K562 (cell line): Measurements from ENCODE around the gene MAPK8IP2. TPM values are rescaled to one million over a fixed set of nuclear protein-coding genes. Genes with fewer than 3 reads are reported as not detected.

Source experiments
- ATAC-seq: fragments of 200-7000 bp; cut with Tn5 transposase; 3 replicates; pipeline ENCODE4 v1.9.1; 2020; ENCODE audit warnings: moderate library complexity
- BruUV-seq: library from RNA; stranded (reverse); fragments of 400-500 nt; replicated peaks from 2 replicates; lab custom pipeline; 2021; lab: Mats Ljungman, UMichigan
- CTCF ChIA-PET: fragments of 300-600 bp; formaldehyde crosslinking; extraction: SDS; loops from one replicate; lab custom pipeline; 2021; ENCODE audit warnings: low intra/inter-chr PET ratio; lab: Yijun Ruan, JAX
- POLR2A ChIA-PET: fragments of 300-600, 350-650 bp; sonication (Branson Sonifier 250); formaldehyde crosslinking; extraction: SDS; loops from one replicate; lab custom pipeline; 2021; ENCODE audit warnings: antibody characterized with exemption, inconsistent platforms; lab: Yijun Ruan, JAX
- DNase-seq, 4 experiments: peaks; one replicate each; pipeline versions ENCODE4 v3.0.0 to v3.0.0-alpha.2; 2011 to 2018; ENCODE audit warnings: low spot score in 3 of 4, mixed read lengths in 3 of 4; ENCODE audit errors: extremely low read depth in 1 of 4
- FAIRE-seq: peaks from 2 replicates; lab custom pipeline; 2011; peaks lifted over from hg19 to GRCh38; lab: Jason Lieb, UNC
- H2AFZ ChIP-seq: 2 replicates; pipeline ENCODE4 v1.6.0; 2011; ENCODE audit warnings: low read depth, low read length, control low read depth, inconsistent platforms
- H3K27ac ChIP-seq: fragments of 200-600 bp; 3 replicates; pipeline ENCODE4 v1.8.0; 2011; ENCODE audit warnings: low read depth, mild to moderate bottlenecking, control low read depth, inconsistent platforms, low read length, moderate library complexity, mixed read lengths; ENCODE audit errors: extremely low read depth
- H3K27me3 ChIP-seq, 2 experiments: fragments of 300-600 bp in 1 of 2; 2 replicates in 1 of 2; 3 replicates in 1 of 2; pipeline versions ENCODE4 v1.6.0 to v1.8.0; 2011; ENCODE audit warnings: inconsistent platforms in 2 of 2, low read length in 2 of 2, mild to moderate bottlenecking in 1 of 2, mixed read lengths in 1 of 2, moderate library complexity in 1 of 2; ENCODE audit not compliant: control insufficient read depth in 2 of 2, insufficient read depth in 2 of 2
- H3K36me3 ChIP-seq: fragments of 300-600 bp; 3 replicates; pipeline ENCODE4 v1.8.0; 2011; ENCODE audit warnings: mild to moderate bottlenecking, low read length, inconsistent platforms; ENCODE audit not compliant: control insufficient read depth, insufficient read depth
- H3K4me1 ChIP-seq, 2 experiments: fragments of 200-600 bp in 1 of 2; replicated peaks in 1 of 2; 2 replicates in 1 of 2; 3 replicates in 1 of 2; pipeline versions ENCODE4 v1.5.1 to v1.8.0; 2011; ENCODE audit warnings: inconsistent platforms in 2 of 2, low read length in 2 of 2, mild to moderate bottlenecking in 1 of 2, mixed read lengths in 1 of 2, moderate library complexity in 1 of 2; ENCODE audit not compliant: control insufficient read depth in 2 of 2, insufficient read depth in 2 of 2
- H3K4me2 ChIP-seq: 2 replicates; pipeline ENCODE4 v1.6.1; 2011; ENCODE audit warnings: low read length, control low read depth, inconsistent platforms, mixed read lengths; ENCODE audit not compliant: insufficient read depth
- H3K4me3 ChIP-seq: fragments of 200-600 bp; sonication (generic), shearing (Covaris generic); 2 replicates; pipeline ENCODE4 v1.5.1; 2016; ENCODE audit warnings: control low read depth, inconsistent platforms
- H3K79me2 ChIP-seq: fragments of 200-600 bp; 3 replicates; pipeline ENCODE4 v1.8.0; 2011; ENCODE audit warnings: low read length, inconsistent platforms; ENCODE audit not compliant: control insufficient read depth, insufficient read depth
- H3K9ac ChIP-seq, 2 experiments: 2 replicates each; pipeline versions ENCODE4 v1.6.0 to v1.6.1; 2011; ENCODE audit warnings: low read depth in 2 of 2, low read length in 2 of 2, control low read depth in 1 of 2, inconsistent platforms in 1 of 2, mild to moderate bottlenecking in 1 of 2, mixed read lengths in 1 of 2; ENCODE audit not compliant: insufficient read depth in 1 of 2
- H3K9me1 ChIP-seq: one replicate; pipeline ENCODE4 v1.6.0; 2011; ENCODE audit warnings: inconsistent platforms, mild to moderate bottlenecking, low read length, moderate library complexity; ENCODE audit not compliant: control insufficient read depth, insufficient read depth
- H3K9me3 ChIP-seq: replicated peaks from 2 replicates; pipeline ENCODE4 v1.5.1; 2011; ENCODE audit warnings: low read depth, low read length, inconsistent platforms; ENCODE audit not compliant: control insufficient read depth, insufficient read depth
- H4K20me1 ChIP-seq: replicated peaks from 2 replicates; pipeline ENCODE4 v1.6.1; 2011; ENCODE audit warnings: low read length, inconsistent platforms, mixed read lengths; ENCODE audit not compliant: control insufficient read depth, insufficient read depth
- ATF1 ChIP-seq, 2 experiments: fragments of 450-650 bp in 1 of 2; IDR thresholded peaks; 2 replicates each; pipeline ENCODE4 v1.6.1; 2016; ENCODE audit warnings: missing compliant biosample characterization in 1 of 2, missing genetic modification characterization in 1 of 2
- BCOR ChIP-seq: fragments of 450-650 bp; IDR thresholded peaks from 2 replicates; pipeline ENCODE4 v1.6.1; 2016
- CBFB ChIP-seq: sonication (generic); formaldehyde crosslinking; IDR thresholded peaks from 2 replicates; pipeline ENCODE4 v1.4.0; 2020; ENCODE audit warnings: mild to moderate bottlenecking, missing genetic modification reagents
- CREM ChIP-seq: IDR thresholded peaks from 2 replicates; pipeline ENCODE4 v1.6.1; 2014; ENCODE audit warnings: antibody characterized with exemption, low read depth
- CTCF ChIP-seq, 3 experiments: IDR thresholded peaks in 2 of 3; conservative IDR thresholded peaks in 1 of 3; 2 replicates each; pipeline ENCODE4 v1.5.1; 2011 to 2012; ENCODE audit warnings: low read length in 3 of 3, mild to moderate bottlenecking in 3 of 3, control low read depth in 2 of 3, improper control_type of control experiment in 1 of 3, inconsistent platforms in 1 of 3, low read depth in 1 of 3, mixed read lengths in 1 of 3, moderate library complexity in 1 of 3; ENCODE audit not compliant: insufficient read depth in 2 of 3
- DPF2 ChIP-seq: fragments of 450-650 bp; IDR thresholded peaks from 2 replicates; pipeline ENCODE4 v1.6.1; 2016
- KLF16 ChIP-seq: IDR thresholded peaks from 2 replicates; pipeline ENCODE4 v1.6.1; 2016; ENCODE audit warnings: antibody characterized with exemption
- NCOA4 ChIP-seq: fragments of 450-650 bp; IDR thresholded peaks from 2 replicates; pipeline ENCODE4 v1.6.1; 2018; ENCODE audit warnings: mild to moderate bottlenecking; ENCODE audit not compliant: partially characterized antibody
- SAP30 ChIP-seq: fragments of 200-600 bp; sonication (generic); IDR thresholded peaks from 2 replicates; pipeline ENCODE4 v1.6.1; 2012; ENCODE audit warnings: borderline replicate concordance, low read depth, mild to moderate bottlenecking, moderate library complexity, low read length, control low read depth, inconsistent platforms; ENCODE audit not compliant: insufficient read depth, poor library complexity, severe bottlenecking
- ZFX ChIP-seq: sonication (generic); formaldehyde crosslinking; IDR thresholded peaks from 2 replicates; pipeline ENCODE4 v1.8.0; 2022; ENCODE audit warnings: mild to moderate bottlenecking, missing genetic modification reagents, moderate library complexity
- WGBS: fragments of 100-300 bp; shearing (Covaris generic); methylation state at CpG from one replicate; pipeline ENCODE4 v1.1.6; 2016; ENCODE audit warnings: low coverage, mixed read lengths; ENCODE audit not compliant: insufficient coverage; ENCODE audit errors: missing lambda C conversion rate; 5-methylcytosine and 5-hydroxymethylcytosine counted together
- in situ Hi-C: fragments of 300-500 bp; cut with MboI; formaldehyde crosslinking; loops from 4 replicates; pipeline ENCODE4 v1.15.0; 2018; ENCODE audit warnings: inconsistent platforms, mixed read lengths
- intact Hi-C: fragments of 100-400 bp; cut with micrococcal nuclease; formaldehyde crosslinking; loops from 2 replicates; pipeline ENCODE4 v1.14.2; 2022
- polyA plus RNA-seq, 8 experiments: library from polyadenylated mRNA; depleted of rRNA in 4 of 8; stranded (reverse) in 5 of 8; unstranded in 3 of 8; fragments of >200 nt; fragmentation: Nextera tagmentation in 2 of 8; fragmentation: Illumina TruSeq in 1 of 8; extraction: Ambion mirVana in 2 of 8; extraction: Trizol in 1 of 8; gene quantifications; 2 replicates each; pipeline versions ENCODE4 v1.2.1 to v1.2.3, GENCODE V29; 2011 to 2014; ENCODE audit warnings: inconsistent platforms in 1 of 8, missing spikeins in 1 of 8
- total RNA-seq, 7 experiments: library from RNA; depleted of rRNA in 6 of 7; stranded (reverse); fragments of >200 nt in 6 of 7; fragmentation: Illumina TruSeq in 2 of 7; extraction: Trizol in 2 of 7; gene quantifications; 2 replicates each; pipeline versions ENCODE4 v1.2.1 to v1.2.3, GENCODE V29; 2011 to 2021; ENCODE audit warnings: low replicate concordance in 1 of 7
- TF ChIP-seq, protein P1 (sequence below): sonication (generic); formaldehyde crosslinking; IDR thresholded peaks from 2 replicates; pipeline ENCODE4 v1.8.1; 2023; ENCODE audit warnings: mild to moderate bottlenecking, missing genetic modification reagents, moderate library complexity
- TF ChIP-seq, protein P2 (sequence below): fragments of 250-450 bp; sonication (Bioruptor Pico); IDR thresholded peaks from 2 replicates; pipeline ENCODE4 v1.4.0; 2020; ENCODE audit warnings: mild to moderate bottlenecking, moderate library complexity

The MAPK8IP2 gene
- total and polyA plus RNA-seq, 9 of the 15 experiments (the other 6 are each of a cell fraction or from before 2014, with no cell fraction given) = 0.01 to 0.47 (median 0.07) TPM; not detected in 2

DNA sequence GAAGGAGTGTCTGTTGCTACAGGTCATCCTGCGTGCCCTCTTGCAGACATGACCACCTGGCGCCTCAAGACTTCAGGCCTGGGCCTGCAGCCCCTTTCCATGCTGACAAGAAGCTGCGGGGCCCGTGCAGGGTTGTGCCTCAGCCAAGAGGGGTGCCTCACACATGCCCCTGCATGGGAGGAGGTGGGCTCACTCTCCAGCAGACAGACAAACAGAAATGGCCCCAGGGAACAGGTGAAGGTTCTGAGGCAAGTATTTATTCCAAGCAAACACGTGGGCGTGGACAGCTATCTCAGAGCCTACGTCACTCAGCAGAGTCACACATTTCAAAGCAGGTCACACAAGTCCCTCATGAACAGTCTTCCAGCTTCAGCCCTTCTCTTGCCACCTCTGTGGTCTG lies 32.0 kb upstream of the MAPK8IP2 start (continued):
- no peak for TF ChIP-seq KLF16
- TF ChIP-seq CREM = peak; percentile 68
- no peak for TF ChIP-seq SAP30
- no peak for TF ChIP-seq ZFX (CRISPR knock-in tag)
- TF ChIP-seq DPF2 = no peak
- TF ChIP-seq NCOA4 = no peak

DNA sequence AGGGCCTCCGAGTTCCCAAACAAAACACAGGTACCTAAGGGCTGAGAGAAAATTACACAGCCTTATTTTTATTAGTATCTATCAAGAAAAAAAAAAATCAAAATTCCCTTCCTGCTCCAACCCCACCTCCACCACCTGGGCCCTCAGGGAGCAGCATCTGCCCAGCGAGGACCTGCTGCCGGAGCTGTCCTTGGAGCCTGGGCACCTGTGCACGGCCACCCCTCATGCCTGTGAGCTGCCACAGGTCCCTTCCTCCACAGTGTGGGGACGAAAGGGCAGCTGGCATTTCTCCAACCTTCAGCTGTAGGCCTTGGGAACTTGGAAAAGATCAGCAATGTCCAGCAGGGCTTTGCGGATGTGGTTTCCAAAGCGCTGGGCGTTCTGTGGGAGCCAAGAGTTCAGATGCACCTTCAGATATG lies 31.5 kb upstream of the MAPK8IP2 start:
- FAIRE-seq (no peak), DNase-seq (no peak), ATAC-seq (no peak)
- no peaks in the 10 kb centered on the region for H3K36me3 ChIP-seq
- TF ChIP-seq ATF1 (CRISPR knock-in tag; IDR thresholded peaks at IDR 0.05) = no peak
- TF ChIP-seq ATF1 (tag; IDR thresholded peaks at IDR 0.05) = 0 out of 2 replicates have a peak, but pooled peaks have one; percentile 2
- TF ChIP-seq, protein P1, sequence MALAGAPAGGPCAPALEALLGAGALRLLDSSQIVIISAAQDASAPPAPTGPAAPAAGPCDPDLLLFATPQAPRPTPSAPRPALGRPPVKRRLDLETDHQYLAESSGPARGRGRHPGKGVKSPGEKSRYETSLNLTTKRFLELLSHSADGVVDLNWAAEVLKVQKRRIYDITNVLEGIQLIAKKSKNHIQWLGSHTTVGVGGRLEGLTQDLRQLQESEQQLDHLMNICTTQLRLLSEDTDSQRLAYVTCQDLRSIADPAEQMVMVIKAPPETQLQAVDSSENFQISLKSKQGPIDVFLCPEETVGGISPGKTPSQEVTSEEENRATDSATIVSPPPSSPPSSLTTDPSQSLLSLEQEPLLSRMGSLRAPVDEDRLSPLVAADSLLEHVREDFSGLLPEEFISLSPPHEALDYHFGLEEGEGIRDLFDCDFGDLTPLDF = no peak
- TF ChIP-seq, protein P2, sequence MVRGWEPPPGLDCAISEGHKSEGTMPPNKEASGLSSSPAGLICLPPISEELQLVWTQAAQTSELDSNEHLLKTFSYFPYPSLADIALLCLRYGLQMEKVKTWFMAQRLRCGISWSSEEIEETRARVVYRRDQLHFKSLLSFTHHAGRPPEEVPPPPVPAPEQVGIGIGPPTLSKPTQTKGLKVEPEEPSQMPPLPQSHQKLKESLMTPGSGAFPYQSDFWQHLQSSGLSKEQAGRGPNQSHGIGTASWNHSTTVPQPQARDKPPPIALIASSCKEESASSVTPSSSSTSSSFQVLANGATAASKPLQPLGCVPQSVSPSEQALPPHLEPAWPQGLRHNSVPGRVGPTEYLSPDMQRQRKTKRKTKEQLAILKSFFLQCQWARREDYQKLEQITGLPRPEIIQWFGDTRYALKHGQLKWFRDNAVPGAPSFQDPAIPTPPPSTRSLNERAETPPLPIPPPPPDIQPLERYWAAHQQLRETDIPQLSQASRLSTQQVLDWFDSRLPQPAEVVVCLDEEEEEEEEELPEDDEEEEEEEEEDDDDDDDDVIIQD = no peak
- no peak for TF ChIP-seq BCOR
- no peak for TF ChIP-seq CTCF (IDR thresholded peaks at IDR 0.05 in 2 of 3, conservative IDR thresholded peaks at IDR 0.05 in 1 of 3; ENCODE audit: insufficient read depth in 2 of 3, low read depth in 1 of 3, low read length in 3 of 3)
- no peak for TF ChIP-seq CBFB (CRISPR knock-in tag)
- H3K79me2 ChIP-seq = no peaks in the 10 kb centered on the region
- no peak overlapping the region; a peak in 1 of 4 replicates for H3K9ac ChIP-seq
- intact Hi-C loops (no loop called here), in situ Hi-C loops (loop anchor here (5.0 kb wide), 1 partner anchor 47 kb away; no protein-coding TSS in a partner anchor)
- no peaks in the 10 kb centered on the region for H4K20me1 ChIP-seq
- ChIA-PET CTCF (no interaction called here), POLR2A (interaction anchor here (0.6 to 0.9 kb wide), 2 partner anchors 13 to 57 kb away, joined by 3 read pairs; partner anchors contain the start of gene CHKB)
- H3K4me2 ChIP-seq = no peak overlapping the region
- H3K4me1 ChIP-seq = peaks cover 0 to 10% of the 10 kb centered on the region in 2 experiments; a peak in 3 of 5 replicates
- BruUV-seq = no TSS peak
- H2AFZ ChIP-seq = no peak overlapping the region
- H3K9me3 ChIP-seq = no peaks in the 10 kb centered on the region
- WGBS = 65% methylated on average over 6 of the region's 8 CpGs
- no peaks in the 10 kb centered on the region for H3K9me1 ChIP-seq
- no peak overlapping the region for H3K4me3 ChIP-seq
- H3K27ac ChIP-seq = no peak overlapping the region
- H3K27me3 ChIP-seq = no peaks in the 10 kb centered on the region
